ENCODE data around the gene TRAPPC12. TPM values are rescaled to one million over a fixed set of nuclear protein-coding genes. Genes with fewer than 3 reads are reported as not detected.

TRAPPC12 gene
- total RNA-seq, 4 donors from 2014 or later, result 93.0 to 198 (median 108) TPM

GRCh38 chr2:3483986-3484960 is 104.8 kb downstream of the TRAPPC12 start:
- Histone ChIP-seq H3K9me3 (no peaks in the 10 kb centered on the region), H3K27ac (no peak overlapping the region), H3K4me1 (peaks cover 8 to 14% of the 10 kb centered on the region in 2 donors), H3K4me3 (replicated peaks in 1 of 3) (no peak overlapping the region), H3K27me3 (no peaks in the 10 kb centered on the region), H3K36me3 (peaks cover 5 to 10% of the 10 kb centered on the region in 2 donors)
- no peak for DNase-seq
- TF ChIP-seq POLR2A (IDR thresholded peaks at IDR 0.05) (no peak), CTCF (IDR thresholded peaks at IDR 0.05) (no peak)
- WGBS, 2 donors, result 93 to 95% methylated on average over 31 to 33 of the region's 34 CpGs
- intact Hi-C loops (cut with DNase I), result no loop called here

- Histone ChIP-seq H3K4me1 (peaks cover 10 to 19% of the 10 kb centered on the region in 2 donors), H3K4me3 (replicated peaks in 1 of 3) (no peak overlapping the region), H3K36me3 (peaks cover 4% of the 10 kb centered on the region in 2 donors), H3K27ac (no peak overlapping the region), H3K27me3 (no peaks in the 10 kb centered on the region), H3K9me3 (no peaks in the 10 kb centered on the region)
- 97 to 98% methylated on average over 11 of the region's 11 CpGs for WGBS, 2 donors
- intact Hi-C loops (cut with DNase I), result no loop called here
- DNase-seq, result no peak
- TF ChIP-seq CTCF (IDR thresholded peaks at IDR 0.05), result no peak
- TF ChIP-seq POLR2A (IDR thresholded peaks at IDR 0.05), result no peak
Measured at GRCh38 chr2:3485166-3485565, 105.7 kb downstream of the TRAPPC12 start.

GRCh38 chr2:3486047-3487027 is 106.8 kb downstream of the TRAPPC12 start:
- H3K27ac ChIP-seq, result no peak overlapping the region
- WGBS, 2 donors, result 93 to 94% methylated on average over 29 of the region's 29 CpGs
- no peaks in the 10 kb centered on the region for H3K9me3 ChIP-seq
- intact Hi-C loops (cut with DNase I), result no loop called here
- H3K36me3 ChIP-seq, result peaks cover 4% of the 10 kb centered on the region in 2 donors
- TF ChIP-seq POLR2A (IDR thresholded peaks at IDR 0.05), result no peak
- no peak for TF ChIP-seq CTCF (IDR thresholded peaks at IDR 0.05)
- DNase-seq, result no peak
- H3K4me3 ChIP-seq (replicated peaks in 1 of 3), result no peak overlapping the region
- no peaks in the 10 kb centered on the region for H3K27me3 ChIP-seq
- H3K4me1 ChIP-seq, result peaks cover 10 to 19% of the 10 kb centered on the region in 2 donors

GRCh38 chr2:3487028-3487425 is 107.5 kb downstream of the TRAPPC12 start:
- H3K27ac ChIP-seq, result no peak overlapping the region
- H3K27me3 ChIP-seq, result no peaks in the 10 kb centered on the region
- DNase-seq, result no peak
- TF ChIP-seq CTCF (IDR thresholded peaks at IDR 0.05), result no peak
- no peak for TF ChIP-seq POLR2A (IDR thresholded peaks at IDR 0.05)
- peaks cover 10 to 19% of the 10 kb centered on the region in 2 donors for H3K4me1 ChIP-seq
- 91 to 92% methylated on average over 9 of the region's 9 CpGs for WGBS, 2 donors
- peaks cover 4% of the 10 kb centered on the region in 2 donors for H3K36me3 ChIP-seq
- H3K9me3 ChIP-seq, result no peaks in the 10 kb centered on the region
- H3K4me3 ChIP-seq (replicated peaks in 1 of 3), result no peak overlapping the region
- intact Hi-C loops (cut with DNase I), result no loop called here

All from thyroid gland (tissue), 4 donors.